NCI-H128 (cell line): ENCODE measurements around the gene MAP2K5.

Experiments used
- DNase-seq: peaks from one replicate; lab custom pipeline; 2025; ENCODE audit not compliant: unreplicated experiment; lab: John Stamatoyannopoulos, UW

The MAP2K5 gene

DNA sequence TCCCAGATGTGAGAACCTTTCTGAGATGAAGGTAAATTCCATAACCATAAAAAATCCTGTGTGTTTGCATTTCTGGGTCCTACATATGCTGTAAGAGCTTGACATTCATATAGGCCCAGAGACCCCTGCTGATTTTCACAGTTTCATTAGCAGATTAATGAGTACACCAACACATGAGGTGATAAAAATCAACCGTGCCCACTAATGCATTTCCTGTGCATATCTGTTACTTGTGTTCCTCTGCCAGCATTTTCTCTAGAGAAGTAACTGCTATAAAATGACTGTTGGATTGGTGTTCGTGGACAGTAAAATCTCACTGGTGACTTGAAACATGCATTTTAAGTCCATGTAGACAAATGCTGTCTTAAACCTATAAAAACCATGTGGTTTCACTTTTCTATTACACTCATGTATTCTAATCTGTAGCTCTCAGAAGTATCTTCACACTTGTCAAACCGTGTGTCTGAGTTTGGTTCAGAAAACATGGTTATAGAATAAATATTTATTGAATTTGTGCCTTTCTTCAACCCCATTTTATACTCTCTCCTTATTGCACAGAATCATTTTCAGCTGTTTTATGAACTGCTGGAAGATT lies 14.6 kb downstream of the MAP2K5 start:
- DNase-seq = no peak

DNA sequence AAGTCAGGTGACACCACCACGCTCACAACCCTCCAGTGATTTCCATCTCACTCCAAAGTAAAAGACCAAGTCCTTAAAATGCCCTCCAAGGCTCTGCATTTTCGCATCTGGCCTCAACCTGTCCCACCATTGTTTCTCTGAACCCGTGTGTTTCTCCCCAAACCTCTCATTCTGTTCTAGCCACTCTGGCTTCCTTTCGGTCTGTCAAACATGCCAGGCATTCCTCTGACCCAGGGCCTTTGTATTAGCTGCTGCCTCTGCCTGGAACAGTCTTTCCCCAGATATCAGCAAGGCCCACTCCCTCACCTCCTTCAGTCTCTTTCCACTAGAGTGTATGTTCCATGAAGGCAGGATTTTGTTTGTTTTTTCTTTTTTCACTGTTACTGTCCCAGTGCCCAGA lies 16.0 kb downstream of the MAP2K5 start:
- DNase-seq = no peak

- DNase-seq = no peak
Measured at GRCh38 chr15:67559158-67559557, 16.7 kb downstream of the MAP2K5 start.

DNA sequence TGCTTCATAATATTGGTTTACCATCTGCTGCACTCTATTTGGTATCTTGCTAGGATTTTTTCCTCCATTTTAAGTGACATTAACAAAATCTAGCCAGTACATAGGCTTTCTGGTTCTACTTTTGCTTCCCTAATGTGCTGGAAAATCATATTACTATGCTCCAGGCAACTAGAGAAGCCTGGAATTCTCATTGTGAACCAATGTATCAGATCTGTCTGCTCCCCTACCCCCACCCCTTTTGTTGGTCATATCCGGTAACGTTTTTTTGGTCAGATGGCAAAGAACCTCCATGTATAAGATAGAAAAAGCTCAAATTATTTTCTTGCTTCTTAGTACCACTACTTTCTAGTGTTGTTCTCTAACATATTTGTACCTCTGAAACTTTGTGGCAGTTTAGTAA lies 17.1 kb downstream of the MAP2K5 start:
- DNase-seq = no peak

- DNase-seq = no peak
Measured at GRCh38 chr15:67560320-67560719, 17.8 kb downstream of the MAP2K5 start.

GRCh38 chr15:67563092-67563491 lies 20.6 kb downstream of the MAP2K5 start:
- DNase-seq = no peak

GRCh38 chr15:67564021-67564967 lies 21.8 kb downstream of the MAP2K5 start:
- DNase-seq = no peak

DNA sequence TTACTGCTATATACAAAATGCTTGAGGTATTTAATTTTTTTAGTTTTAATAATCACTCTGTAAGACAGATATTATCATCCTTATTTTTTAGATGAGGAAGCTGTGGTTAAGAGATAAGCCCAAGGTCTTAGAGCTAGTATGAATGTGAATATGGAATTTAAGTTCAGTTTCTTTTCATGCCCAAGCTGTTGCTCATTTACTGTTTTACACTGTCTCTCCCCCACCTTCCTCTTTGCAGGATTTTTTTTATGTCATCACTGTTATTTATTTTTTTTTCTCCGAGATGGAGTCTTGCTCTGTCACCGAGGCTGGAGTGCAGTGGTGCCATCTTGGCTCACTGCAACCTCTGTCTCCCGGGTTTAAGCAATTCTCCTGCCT lies 22.5 kb downstream of the MAP2K5 start:
- DNase-seq = no peak

- no peak for DNase-seq
Measured at GRCh38 chr15:67569668-67570067, 27.2 kb downstream of the MAP2K5 start.

- no peak for DNase-seq
Measured at GRCh38 chr15:67570875-67571647, 28.6 kb downstream of the MAP2K5 start.

GRCh38 chr15:67571648-67572415 lies 29.3 kb downstream of the MAP2K5 start:
- DNase-seq = no peak

DNA sequence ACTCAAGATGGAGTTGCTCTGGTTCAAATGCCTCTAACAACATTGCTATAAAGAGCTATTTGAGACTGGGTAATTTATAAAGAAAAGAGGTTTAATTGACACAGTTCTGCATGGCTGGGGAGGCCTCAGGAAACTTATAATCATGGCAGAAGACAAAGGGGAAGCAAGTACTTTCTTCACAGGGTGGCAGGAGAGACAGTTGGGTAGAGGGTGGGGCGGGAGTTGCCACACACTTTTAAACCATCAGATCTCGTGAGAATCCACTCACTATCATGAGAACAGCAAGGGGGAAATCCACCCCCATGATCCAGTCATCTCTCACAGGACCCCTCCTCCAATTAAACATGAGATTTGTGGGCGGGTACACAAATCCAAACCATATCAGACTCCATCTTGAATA lies 30.7 kb downstream of the MAP2K5 start:
- no peak for DNase-seq

DNA sequence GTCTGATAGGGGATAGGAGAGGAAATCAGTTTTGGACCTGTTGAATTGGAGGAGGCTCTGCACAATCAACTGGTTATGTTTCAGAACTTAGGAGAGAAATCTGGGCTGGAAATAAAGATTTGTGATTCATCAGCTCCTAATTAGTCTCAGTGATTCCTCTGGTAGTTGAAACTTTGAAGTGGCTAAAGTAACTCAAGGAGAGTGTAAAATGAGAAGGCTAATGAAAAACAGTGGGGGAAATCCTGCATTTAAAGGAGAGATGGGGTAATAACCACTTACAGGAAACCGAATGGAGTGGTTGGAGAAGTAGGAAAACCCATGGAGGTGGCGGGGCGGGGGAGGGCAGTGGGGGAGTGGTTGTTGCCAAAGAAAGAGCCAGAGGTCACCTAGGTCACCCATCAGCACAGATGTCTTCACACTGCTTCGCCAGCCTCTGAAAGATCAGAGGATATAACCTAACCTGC lies 32.6 kb downstream of the MAP2K5 start:
- DNase-seq = no peak

DNA sequence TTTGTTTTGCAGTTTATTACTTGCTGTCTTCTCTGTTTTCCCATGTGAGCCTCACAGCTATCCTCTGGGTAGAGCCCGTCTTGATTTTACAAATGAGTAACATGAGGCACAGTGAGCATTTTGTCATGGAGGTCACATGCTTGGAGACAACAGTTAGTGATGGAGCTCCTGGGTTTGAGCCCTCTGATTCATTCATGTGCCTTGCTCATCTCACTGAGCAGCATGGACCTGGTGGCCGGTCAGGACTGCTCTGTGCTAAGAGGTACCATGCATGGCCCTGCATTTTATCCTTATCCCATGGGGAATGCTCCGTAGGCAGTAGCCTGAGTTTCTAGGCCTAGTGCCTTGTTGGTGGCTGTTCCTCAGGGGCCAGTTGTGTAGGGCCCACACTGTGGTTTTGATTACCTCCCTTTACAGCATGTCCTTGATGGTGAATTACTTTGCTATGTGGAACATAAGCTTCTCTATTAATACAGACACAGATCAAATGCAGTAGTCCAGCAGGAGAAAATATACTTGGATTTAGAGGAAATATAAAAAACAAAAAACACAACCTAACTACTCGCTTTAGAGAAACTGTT lies 35.6 kb downstream of the MAP2K5 start:
- DNase-seq = no peak

GRCh38 chr15:67579164-67579563 lies 36.7 kb downstream of the MAP2K5 start:
- no peak for DNase-seq

GRCh38 chr15:67579967-67580366 lies 37.5 kb downstream of the MAP2K5 start:
- DNase-seq = no peak

- DNase-seq = no peak
Measured at GRCh38 chr15:67584157-67584556, 41.7 kb downstream of the MAP2K5 start.

- DNase-seq = no peak
Measured at GRCh38 chr15:67585681-67586080, 43.2 kb downstream of the MAP2K5 start.

DNA sequence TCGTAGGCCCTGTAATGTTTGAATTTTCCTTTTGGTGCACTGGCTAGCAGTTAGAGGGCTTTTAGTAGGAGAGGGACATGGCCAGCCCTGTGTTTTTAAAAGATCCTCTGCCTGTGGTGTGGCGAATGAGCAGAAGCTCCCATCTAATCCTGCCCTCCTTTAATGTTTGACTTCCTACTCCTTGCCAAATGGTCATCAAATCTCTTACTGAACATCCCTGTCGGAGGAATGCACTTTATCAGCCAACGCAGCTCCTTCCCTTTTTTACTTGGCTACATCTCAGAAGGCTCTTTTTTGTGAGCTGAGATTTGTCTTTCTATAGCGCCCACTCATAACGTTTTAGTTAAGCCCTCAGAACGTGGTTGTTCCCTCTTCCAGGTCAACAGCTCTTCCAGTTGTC lies 44.8 kb downstream of the MAP2K5 start:
- DNase-seq = no peak

GRCh38 chr15:67587754-67588153 lies 45.3 kb downstream of the MAP2K5 start:
- DNase-seq = no peak

GRCh38 chr15:67590191-67590590 lies 47.7 kb downstream of the MAP2K5 start:
- DNase-seq = no peak
